ENCODE data around the gene AGMAT.

Gene AGMAT

DNA sequence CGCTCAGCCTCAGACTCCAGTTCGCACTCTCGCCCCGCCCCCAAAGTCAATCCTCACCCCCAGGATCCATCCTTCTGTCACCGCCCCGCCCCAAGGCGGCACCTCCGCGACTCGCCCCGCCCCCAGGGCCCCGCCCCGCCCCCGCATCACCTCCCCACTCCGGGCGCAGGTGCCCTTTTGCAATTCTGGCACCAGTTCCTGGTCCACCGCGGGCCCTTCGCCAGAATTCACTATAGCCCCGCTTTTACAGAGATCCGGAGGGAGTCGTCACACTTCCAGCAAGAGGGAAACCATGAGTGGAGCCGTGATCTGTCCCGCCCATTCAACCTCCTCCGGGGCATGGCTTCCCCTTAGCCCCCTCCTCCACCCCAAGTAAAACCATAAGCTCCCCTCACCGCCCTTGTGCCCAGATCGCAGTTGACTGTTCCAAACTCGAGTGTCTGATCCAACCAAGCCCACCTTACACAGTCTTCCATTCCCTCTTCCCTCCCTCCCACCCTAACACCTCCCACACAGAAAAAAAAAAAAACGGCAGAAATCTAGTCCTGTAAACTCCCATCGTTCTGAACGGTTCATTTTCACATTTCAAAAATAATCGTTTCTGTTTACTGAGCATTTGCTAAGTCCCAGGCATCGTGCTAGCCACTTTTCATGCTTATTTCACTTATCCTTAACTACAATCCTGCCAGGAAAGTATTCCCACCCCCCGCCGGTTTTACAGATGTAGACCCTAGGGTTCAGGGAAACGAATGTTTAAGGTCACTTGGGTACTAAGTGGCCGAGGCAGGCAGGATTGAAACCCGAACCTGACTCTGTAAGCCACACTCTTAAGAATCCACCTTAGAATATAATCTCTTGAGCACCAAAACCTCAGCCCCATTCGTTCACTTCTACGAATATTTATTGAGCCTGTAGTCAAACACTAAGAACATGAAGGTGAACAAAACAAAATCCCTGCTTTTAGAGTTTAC is 59.5 kb downstream of the AGMAT start:
- H3K9ac ChIP-seq (ENCODE audit: low read length), result no peak overlapping the region
- peaks cover 11% of the 10 kb centered on the region for H3K79me1 ChIP-seq (ENCODE audit: low read length)
- H3K36me3 ChIP-seq (ENCODE audit: control insufficient read depth in 1 of 2, insufficient read depth in 2 of 2, low read length in 2 of 2), result peaks cover 0 to 1% of the 10 kb centered on the region in 2 experiments
- H3K79me2 ChIP-seq (ENCODE audit: control insufficient read depth, insufficient read depth, low read length, poor library complexity), result peaks cover 3% of the 10 kb centered on the region
- peak overlapping the region; percentile 38 for H4K91ac ChIP-seq (ENCODE audit: low read depth, low read length)
- H3K4me3 ChIP-seq (ENCODE audit: low read depth, low read length), result peak overlapping the region; percentile 76
- DNase-seq, result peak in 1 of 2 donors; percentile 18
- peak overlapping the region; percentile 44 for H3K14ac ChIP-seq (ENCODE audit: low read length)
- H3K23ac ChIP-seq (ENCODE audit: low read length), result no peak overlapping the region
- H3K9me3 ChIP-seq (ENCODE audit: insufficient read depth, low read depth, low read length), result no peaks in the 10 kb centered on the region
- no peak overlapping the region for H2BK12ac ChIP-seq (ENCODE audit: low read length)
- H4K8ac ChIP-seq (ENCODE audit: low read depth, low read length), result peak overlapping the region; percentile 78
- peak overlapping the region; percentile 8 for H2AFZ ChIP-seq (ENCODE audit: insufficient read depth, low read length, poor library complexity)
- peak overlapping the region; percentile 75 for H3K18ac ChIP-seq (ENCODE audit: low read length)
- no CpG with 5 or more reads among the region's 40 CpGs for WGBS (ENCODE audit: extremely low coverage, insufficient coverage, insufficient read length)
- peaks cover 5 to 6% of the 10 kb centered on the region in 2 experiments for H3K4me1 ChIP-seq (ENCODE audit: control insufficient read depth in 1 of 2, insufficient read depth in 2 of 2, low read length in 2 of 2)
- H3K27ac ChIP-seq (ENCODE audit: low read depth, low read length), result peak overlapping the region; percentile 33
- H3K4ac ChIP-seq (ENCODE audit: low read depth, low read length), result no peak overlapping the region
- H3K27me3 ChIP-seq (ENCODE audit: insufficient read depth, low read length), result no peaks in the 10 kb centered on the region
- H4K12ac ChIP-seq (ENCODE audit: low read depth, low read length), result peak overlapping the region; percentile 18
- peak overlapping the region; percentile 91 for H3K4me2 ChIP-seq (ENCODE audit: low read length)
- H2AK5ac ChIP-seq (ENCODE audit: low read length), result no peak overlapping the region
- no peak overlapping the region for H2BK120ac ChIP-seq (ENCODE audit: insufficient read depth, low read length, poor library complexity)
- peak overlapping the region; percentile 54 for H2BK5ac ChIP-seq (ENCODE audit: low read depth, low read length, poor library complexity)

DNA sequence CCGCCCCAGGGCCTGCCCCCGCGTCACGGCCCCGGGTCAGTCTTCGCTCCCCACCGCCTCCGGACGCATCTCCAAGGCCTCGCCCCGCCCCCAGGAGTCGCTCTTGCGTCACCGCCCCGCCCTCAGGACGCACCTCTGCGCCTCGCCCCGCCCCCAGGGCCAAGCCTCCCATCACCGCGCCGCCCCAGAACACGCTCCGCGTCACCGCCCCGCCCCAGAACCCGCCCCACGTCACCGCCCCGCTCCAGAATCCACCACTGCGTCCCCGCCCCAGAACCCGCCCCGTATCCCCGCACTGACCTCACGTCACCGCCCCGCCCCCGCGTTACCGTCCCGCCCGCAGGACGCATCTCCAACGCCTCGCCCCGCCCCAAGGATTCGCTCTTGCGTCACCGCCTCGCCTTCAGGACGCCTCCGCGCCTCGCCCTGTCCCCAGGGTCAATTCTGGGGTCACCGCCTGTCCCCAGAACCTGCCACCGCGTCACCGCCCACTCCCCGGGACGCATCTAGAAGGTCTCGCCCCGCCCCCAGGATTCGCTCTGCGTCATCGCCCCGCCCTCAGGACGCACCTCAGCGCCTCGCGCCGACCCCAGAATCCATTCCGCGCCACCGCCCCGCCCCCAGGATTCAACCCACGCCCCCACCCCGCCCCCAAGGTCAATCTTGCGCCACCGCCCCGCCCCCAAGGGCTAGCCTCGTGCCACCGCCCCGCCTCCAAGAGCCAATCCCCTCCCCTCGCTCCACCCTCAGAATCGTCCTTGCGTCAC is 60.4 kb downstream of the AGMAT start:
- H3K4me1 ChIP-seq (ENCODE audit: control insufficient read depth in 1 of 2, insufficient read depth in 2 of 2, low read length in 2 of 2), result peaks cover 5 to 6% of the 10 kb centered on the region in 2 experiments
- peak overlapping the region; percentile 97 for H3K4me3 ChIP-seq (ENCODE audit: low read depth, low read length)
- peak overlapping the region; percentile 75 for H3K9ac ChIP-seq (ENCODE audit: low read length)
- no peak overlapping the region for H3K23ac ChIP-seq (ENCODE audit: low read length)
- peak overlapping the region; percentile 78 for H2BK5ac ChIP-seq (ENCODE audit: low read depth, low read length, poor library complexity)
- peak overlapping the region; percentile 47 for H4K12ac ChIP-seq (ENCODE audit: low read depth, low read length)
- H3K4me2 ChIP-seq (ENCODE audit: low read length), result peak overlapping the region; percentile 43
- peak overlapping the region; percentile 78 for H2BK120ac ChIP-seq (ENCODE audit: insufficient read depth, low read length, poor library complexity)
- WGBS (ENCODE audit: extremely low coverage, insufficient coverage, insufficient read length), result no CpG with 5 or more reads among the region's 88 CpGs
- H3K79me2 ChIP-seq (ENCODE audit: control insufficient read depth, insufficient read depth, low read length, poor library complexity), result peaks cover 3% of the 10 kb centered on the region
- peak overlapping the region; percentile 87 for H3K27ac ChIP-seq (ENCODE audit: low read depth, low read length)
- no peaks in the 10 kb centered on the region for H3K9me3 ChIP-seq (ENCODE audit: insufficient read depth, low read depth, low read length)
- DNase-seq, result peak; percentile 98 to 99
- peak overlapping the region; percentile 79 for H4K8ac ChIP-seq (ENCODE audit: low read depth, low read length)
- no peaks in the 10 kb centered on the region for H3K36me3 ChIP-seq (ENCODE audit: control insufficient read depth in 1 of 2, insufficient read depth in 2 of 2, low read length in 2 of 2)
- H3K18ac ChIP-seq (ENCODE audit: low read length), result peak overlapping the region; percentile 56
- H2AK5ac ChIP-seq (ENCODE audit: low read length), result no peak overlapping the region
- peak overlapping the region; percentile 41 for H3K4ac ChIP-seq (ENCODE audit: low read depth, low read length)
- no peaks in the 10 kb centered on the region for H3K27me3 ChIP-seq (ENCODE audit: insufficient read depth, low read length)
- peak overlapping the region; percentile 50 for H2BK12ac ChIP-seq (ENCODE audit: low read length)
- peak overlapping the region; percentile 74 for H2AFZ ChIP-seq (ENCODE audit: insufficient read depth, low read length, poor library complexity)
- H3K79me1 ChIP-seq (ENCODE audit: low read length), result peaks cover 11% of the 10 kb centered on the region
- H4K91ac ChIP-seq (ENCODE audit: low read depth, low read length), result peak overlapping the region; percentile 85
- H3K14ac ChIP-seq (ENCODE audit: low read length), result peak overlapping the region; percentile 75

DNA sequence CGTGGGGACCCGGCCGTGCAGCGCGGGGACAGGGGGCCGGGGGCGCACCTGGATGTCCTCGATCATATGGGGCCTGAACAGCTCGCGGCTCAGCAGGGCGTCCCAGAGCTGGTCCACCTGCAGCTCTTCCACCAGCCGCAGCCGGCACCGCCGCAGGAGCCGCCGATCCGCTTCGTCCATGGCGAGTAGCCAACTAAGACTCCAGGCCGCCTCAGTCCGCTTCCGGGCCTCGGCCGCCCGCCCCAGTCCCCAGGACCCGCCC is 60.9 kb downstream of the AGMAT start, which contains the start of gene CASP9:
CASP9 (minus strand) TSS at position 195 of the 262 bp plus-strand sequence; CDS start at position 180, 15 bp downstream.
- peak within 1 kb of the TSS; percentile 47 for H4K12ac ChIP-seq (ENCODE audit: low read depth, low read length)

More for the DNA sequence above, 60.9 kb downstream of the AGMAT start, which contains the start of gene CASP9:
- peaks cover 11% of the 10 kb centered on the region for H3K79me1 ChIP-seq (ENCODE audit: low read length)
- H2BK5ac ChIP-seq (ENCODE audit: low read depth, low read length, poor library complexity), result peak within 1 kb of the TSS; percentile 78
- no peaks in the 10 kb centered on the region for H3K36me3 ChIP-seq (ENCODE audit: control insufficient read depth in 1 of 2, insufficient read depth in 2 of 2, low read length in 2 of 2)
- H3K4ac ChIP-seq (ENCODE audit: low read depth, low read length), result peak within 1 kb of the TSS; percentile 41
- H3K27ac ChIP-seq (ENCODE audit: low read depth, low read length), result peak within 1 kb of the TSS; percentile 87
- no peak within 1 kb of the TSS for H2AK5ac ChIP-seq (ENCODE audit: low read length)
- peak within 1 kb of the TSS; percentile 75 for H3K9ac ChIP-seq (ENCODE audit: low read length)
- peak within 1 kb of the TSS; percentile 85 for H3K18ac ChIP-seq (ENCODE audit: low read length)
- H4K8ac ChIP-seq (ENCODE audit: low read depth, low read length), result peak within 1 kb of the TSS; percentile 81
- no peaks in the 10 kb centered on the region for H3K27me3 ChIP-seq (ENCODE audit: insufficient read depth, low read length)
- H3K4me3 ChIP-seq (ENCODE audit: low read depth, low read length), result peak within 1 kb of the TSS; percentile 97
- H4K91ac ChIP-seq (ENCODE audit: low read depth, low read length), result peak within 1 kb of the TSS; percentile 85
- peak within 1 kb of the TSS; percentile 87 for H3K14ac ChIP-seq (ENCODE audit: low read length)
- peak within 1 kb of the TSS; percentile 74 for H2AFZ ChIP-seq (ENCODE audit: insufficient read depth, low read length, poor library complexity)
- no peak within 1 kb of the TSS for H3K23ac ChIP-seq (ENCODE audit: low read length)
- H3K9me3 ChIP-seq (ENCODE audit: insufficient read depth, low read depth, low read length), result no peaks in the 10 kb centered on the region
- peak within 1 kb of the TSS; percentile 91 for H3K4me2 ChIP-seq (ENCODE audit: low read length)
- H3K79me2 ChIP-seq (ENCODE audit: control insufficient read depth, insufficient read depth, low read length, poor library complexity), result peaks cover 3% of the 10 kb centered on the region
- no CpG with 5 or more reads among the region's 27 CpGs for WGBS (ENCODE audit: extremely low coverage, insufficient coverage, insufficient read length)
- no peak for DNase-seq
- peaks cover 5 to 6% of the 10 kb centered on the region in 2 experiments for H3K4me1 ChIP-seq (ENCODE audit: control insufficient read depth in 1 of 2, insufficient read depth in 2 of 2, low read length in 2 of 2)
- H2BK12ac ChIP-seq (ENCODE audit: low read length), result peak within 1 kb of the TSS; percentile 50
- H2BK120ac ChIP-seq (ENCODE audit: insufficient read depth, low read length, poor library complexity), result peak within 1 kb of the TSS; percentile 78
